GM19468 (cell line): ENCODE data around the gene GOLM1.
"Not testable (repeated sequence)": the region's sequence is repeated elsewhere in the genome, so short reads cannot be mapped to it uniquely, and the experiment has no call there.

Experiments
- ATAC-seq: cut with Tn5 transposase; IDR thresholded peaks from one replicate; pipeline ENCODE4 v1.9.1; 2021; ENCODE audit warnings: mild to moderate bottlenecking, moderate library complexity, moderate number of reproducible peaks; ENCODE audit not compliant: unreplicated experiment; ENCODE audit errors: extremely low read depth

Gene GOLM1

GRCh38 chr9:86098824-86099700, at the start of gene GOLM1:
Gene GOLM1 (minus strand): TSS chr9:86099558. CDS start chr9:86079320, 20,238 bp downstream.
- peak; percentile 45 for ATAC-seq

- ATAC-seq: not testable (repeated sequence)
These were observed 47.3 kb upstream of the GOLM1 start for GRCh38 chr9:86146671-86147070.

- not testable (repeated sequence) for ATAC-seq
These were observed 46.6 kb upstream of the GOLM1 start for GRCh38 chr9:86145960-86146359.

- ATAC-seq: no peak
These were observed 43.6 kb upstream of the GOLM1 start for GRCh38 chr9:86142973-86143372.

GRCh38 chr9:86141843-86142242, 42.5 kb upstream of the GOLM1 start:
- no peak for ATAC-seq

- no peak for ATAC-seq
These were observed 36.0 kb upstream of the GOLM1 start for GRCh38 chr9:86135371-86135770.

GRCh38 chr9:86134361-86134760, 35.0 kb upstream of the GOLM1 start:
- ATAC-seq: no peak

GRCh38 chr9:86128235-86128822, 29.0 kb upstream of the GOLM1 start:
- ATAC-seq: no peak

- ATAC-seq: no peak
These were observed 27.9 kb upstream of the GOLM1 start for GRCh38 chr9:86126998-86127972.

GRCh38 chr9:86122311-86122710, 23.0 kb upstream of the GOLM1 start:
- ATAC-seq: no peak

GRCh38 chr9:86119457-86119856, 20.1 kb upstream of the GOLM1 start:
- no peak for ATAC-seq

GRCh38 chr9:86116425-86116824, 17.1 kb upstream of the GOLM1 start:
- no peak for ATAC-seq

GRCh38 chr9:86115886-86116285, 16.5 kb upstream of the GOLM1 start:
- ATAC-seq: no peak

GRCh38 chr9:86112057-86112456, 12.7 kb upstream of the GOLM1 start:
- no peak for ATAC-seq

- no peak for ATAC-seq
These were observed 3.3 kb upstream of the GOLM1 start for GRCh38 chr9:86102626-86103025.

- no peak for ATAC-seq
These were observed 475 bp upstream of the GOLM1 start for GRCh38 chr9:86099701-86100364.

GRCh38 chr9:86097510-86098224, 1.7 kb downstream of the GOLM1 start:
- ATAC-seq: no peak

GRCh38 chr9:86096386-86096785, 3.0 kb downstream of the GOLM1 start:
- no peak for ATAC-seq

- ATAC-seq: no peak
These were observed 5.4 kb downstream of the GOLM1 start for GRCh38 chr9:86093788-86094555.
